KBM-7 (cell line): Measurements from ENCODE around the gene BEND2.

Experiments
- DNase-seq: peaks from one replicate; pipeline ENCODE4 v3.0.0-alpha.2; 2015
- in situ Hi-C: fragments of 300-500 bp; cut with MboI; formaldehyde crosslinking; loops from 2 replicates; pipeline ENCODE4 v1.14.3; 2020; ENCODE audit warnings: low sequenced_read_pairs, low pct_unique_long_range_greater_than_20kb, mixed read lengths

Gene BEND2

GRCh38 chrX:18149454-18149853, 71.2 kb downstream of the BEND2 start:
- in situ Hi-C loops = no loop called here
- no peak for DNase-seq

- DNase-seq = peak; percentile 40
Observed at GRCh38 chrX:18146954-18147353, 73.7 kb downstream of the BEND2 start.

GRCh38 chrX:18146009-18146408, 74.7 kb downstream of the BEND2 start:
- DNase-seq = no peak
- in situ Hi-C loops = no loop called here

More at GRCh38 chrX:18146954-18147353, 73.7 kb downstream of the BEND2 start:
- in situ Hi-C loops = no loop called here

GRCh38 chrX:18136816-18137215, 83.9 kb downstream of the BEND2 start:
- in situ Hi-C loops = no loop called here
- DNase-seq = no peak

GRCh38 chrX:18133605-18134004, 87.1 kb downstream of the BEND2 start:
- no peak for DNase-seq
- in situ Hi-C loops = no loop called here

GRCh38 chrX:18129690-18130089, 91.0 kb downstream of the BEND2 start:
- in situ Hi-C loops = no loop called here
- DNase-seq = no peak

GRCh38 chrX:18126971-18127370, 93.7 kb downstream of the BEND2 start:
- no peak for DNase-seq
- in situ Hi-C loops = no loop called here

GRCh38 chrX:18119856-18120255, 100.8 kb downstream of the BEND2 start:
- in situ Hi-C loops = no loop called here
- DNase-seq = no peak
